ENCODE data around the gene CCDC120.

- TF ChIP-seq CTCF (IDR thresholded peaks at IDR 0.05) (no peak), POLR2AphosphoS5 (IDR thresholded peaks at IDR 0.05; ENCODE audit: low read depth, low read length) (no peak), TCF7L2 (IDR thresholded peaks at IDR 0.05; ENCODE audit: low read depth, low read length) (no peak), REST (IDR thresholded peaks at IDR 0.05; ENCODE audit: insufficient read depth in 1 of 2, low read depth in 2 of 2, low read length in 1 of 2) (no peak), SIN3A (IDR thresholded peaks at IDR 0.05; ENCODE audit: borderline replicate concordance, insufficient read depth, low read depth, low read length) (no peak)
Observed at GRCh38 chrX:49117581-49117980, 58.8 kb downstream of the CCDC120 start.

All from Panc1 (cell line).